Keratinocyte (primary cell): ENCODE data around the gene CCDC185. TPM values are rescaled to one million over a fixed set of nuclear protein-coding genes. Genes with fewer than 3 reads are reported as not detected.

Experiments
- DNase-seq: peaks from one replicate; pipeline ENCODE4 v3.0.0-alpha.2; 2011; ENCODE audit warnings: low read depth, missing footprints, low spot score
- FAIRE-seq: peaks from 2 replicates; lab custom pipeline; 2011; peaks lifted over from hg19 to GRCh38; lab: Jason Lieb, UNC
- H2AFZ ChIP-seq: 2 replicates; pipeline ENCODE4 v1.6.0; 2012; ENCODE audit warnings: low read length, control low read depth, inconsistent platforms; ENCODE audit not compliant: control insufficient read depth
- H3K27ac ChIP-seq: 2 replicates; pipeline ENCODE4 v1.5.1; 2011; ENCODE audit warnings: low read length; ENCODE audit not compliant: control insufficient read depth, insufficient read depth
- H3K27me3 ChIP-seq: 3 replicates; pipeline ENCODE4 v1.6.0; 2011; ENCODE audit warnings: low read length; ENCODE audit not compliant: control insufficient read depth, insufficient read depth; ENCODE audit errors: extremely low read depth
- H3K36me3 ChIP-seq, 2 experiments: 2 replicates in 1 of 2; 3 replicates in 1 of 2; pipeline ENCODE4 v1.5.1; 2011; ENCODE audit warnings: low read length in 2 of 2, mild to moderate bottlenecking in 1 of 2; ENCODE audit not compliant: control insufficient read depth in 2 of 2, insufficient read depth in 2 of 2; ENCODE audit errors: extremely low read depth in 1 of 2
- H3K4me1 ChIP-seq: 3 replicates; pipeline ENCODE4 v1.5.1; 2011; ENCODE audit warnings: low read length; ENCODE audit not compliant: control insufficient read depth, insufficient read depth; ENCODE audit errors: extremely low read depth
- H3K4me2 ChIP-seq: 3 replicates; pipeline ENCODE4 v1.6.0; 2011; ENCODE audit warnings: low read depth, low read length; ENCODE audit not compliant: control insufficient read depth, insufficient read depth; ENCODE audit errors: extremely low read depth
- H3K4me3 ChIP-seq, 3 experiments: fragments of 200-600 bp in 1 of 3; sonication (generic) in 1 of 3; 2 replicates in 2 of 3; 3 replicates in 1 of 3; pipeline ENCODE4 v1.5.1; 2011 to 2016; ENCODE audit warnings: low read length in 3 of 3, mild to moderate bottlenecking in 3 of 3, control low read depth in 2 of 3, inconsistent platforms in 1 of 3, low read depth in 1 of 3, mixed read lengths in 1 of 3, mixed run types in 1 of 3, moderate library complexity in 1 of 3; ENCODE audit not compliant: control insufficient read depth in 2 of 3, insufficient read depth in 2 of 3; ENCODE audit errors: extremely low read depth in 1 of 3
- H3K79me2 ChIP-seq: 2 replicates; pipeline ENCODE4 v1.6.0; 2012; ENCODE audit warnings: low read length; ENCODE audit not compliant: control insufficient read depth, insufficient read depth
- H3K9ac ChIP-seq: 3 replicates; pipeline ENCODE4 v1.6.0; 2011; ENCODE audit warnings: low read length; ENCODE audit not compliant: control insufficient read depth, insufficient read depth; ENCODE audit errors: extremely low read depth
- H3K9me1 ChIP-seq: 3 replicates; pipeline ENCODE4 v1.6.0; 2011; ENCODE audit warnings: low read length; ENCODE audit not compliant: control insufficient read depth, insufficient read depth; ENCODE audit errors: extremely low read depth
- H3K9me3 ChIP-seq: 2 replicates; pipeline ENCODE4 v1.5.1; 2012; ENCODE audit warnings: low read depth, low read length; ENCODE audit not compliant: control insufficient read depth
- H4K20me1 ChIP-seq: 3 replicates; pipeline ENCODE4 v1.6.0; 2011; ENCODE audit warnings: low read length; ENCODE audit not compliant: control insufficient read depth, insufficient read depth; ENCODE audit errors: extremely low read depth
- CTCF ChIP-seq, 3 experiments: IDR thresholded peaks in 1 of 3; conservative IDR thresholded peaks in 1 of 3; optimal IDR thresholded peaks in 1 of 3; 2 replicates in 2 of 3; 3 replicates in 1 of 3; pipeline versions ENCODE3 to v1.5.1; 2011; ENCODE audit warnings: low read length in 3 of 3, mild to moderate bottlenecking in 3 of 3, moderate library complexity in 2 of 3, control low read depth in 1 of 3, inconsistent platforms in 1 of 3; ENCODE audit not compliant: insufficient read depth in 2 of 3; ENCODE audit errors: extremely low read depth in 1 of 3
- EZH2 ChIP-seq: IDR thresholded peaks from one replicate; pipeline ENCODE4 v1.6.1; 2012; ENCODE audit warnings: inconsistent platforms, mild to moderate bottlenecking, low read length, moderate library complexity
- dilution Hi-C: fragments of 300-500 bp; cut with MboI; formaldehyde crosslinking; loops from one replicate; pipeline ENCODE4 v1.7.0; 2020; ENCODE audit warnings: low sequenced_read_pairs; ENCODE audit not compliant: extremely low pct_ligation_motif_present
- polyA plus RNA-seq, 5 experiments: library from polyadenylated mRNA; depleted of rRNA in 3 of 5; stranded (reverse) in 3 of 5; stranded (forward) in 1 of 5; unstranded in 1 of 5; fragments of >200 nt; gene quantifications; 1 replicate in 1 of 5; 2 replicates in 3 of 5; 3 replicates in 1 of 5; pipeline versions ENCODE4 v1.2.1 to v1.2.3, GENCODE V29; 2011 to 2012; ENCODE audit warnings: missing spikeins in 2 of 5, low read depth in 1 of 5, low replicate concordance in 1 of 5

The CCDC185 gene
- polyA plus RNA-seq, 1 donor (not counting 4 experiments of a cell fraction or from before 2014, with no cell fraction given), result not detected

- Histone ChIP-seq H3K9me1 (no peaks in the 10 kb centered on the region), H3K27ac (no peak overlapping the region), H2AFZ (no peak overlapping the region), H3K9ac (no peak overlapping the region), H4K20me1 (no peaks in the 10 kb centered on the region), H3K27me3 (no peaks in the 10 kb centered on the region), H3K4me2 (no peak overlapping the region), H3K9me3 (no peaks in the 10 kb centered on the region), H3K4me1 (no peaks in the 10 kb centered on the region), H3K79me2 (no peaks in the 10 kb centered on the region), H3K4me3 (no peak overlapping the region), H3K36me3 (no peaks in the 10 kb centered on the region)
- dilution Hi-C loops, result no loop called here
- DNase-seq (no peak), FAIRE-seq (no peak)
- TF ChIP-seq CTCF (optimal IDR thresholded peaks at IDR 0.05 in 1 of 3, IDR thresholded peaks at IDR 0.05 in 1 of 3, conservative IDR thresholded peaks at IDR 0.05 in 1 of 3; ENCODE audit: extremely low read depth in 1 of 3, insufficient read depth in 2 of 3, low read length in 3 of 3), result no peak
- TF ChIP-seq EZH2, result no peak
Measured at GRCh38 chr1:223437151-223437550, 43.9 kb downstream of the CCDC185 start.

GRCh38 chr1:223443397-223443796 lies 50.2 kb downstream of the CCDC185 start:
- Histone ChIP-seq H3K27ac (no peak overlapping the region), H3K9me1 (no peaks in the 10 kb centered on the region), H3K79me2 (no peaks in the 10 kb centered on the region), H3K9ac (no peak overlapping the region), H3K4me1 (no peaks in the 10 kb centered on the region), H3K4me3 (no peak overlapping the region), H4K20me1 (no peaks in the 10 kb centered on the region), H3K36me3 (no peaks in the 10 kb centered on the region), H3K27me3 (no peaks in the 10 kb centered on the region), H2AFZ (no peak overlapping the region), H3K9me3 (no peaks in the 10 kb centered on the region), H3K4me2 (no peak overlapping the region)
- TF ChIP-seq CTCF (optimal IDR thresholded peaks at IDR 0.05 in 1 of 3, IDR thresholded peaks at IDR 0.05 in 1 of 3, conservative IDR thresholded peaks at IDR 0.05 in 1 of 3; ENCODE audit: extremely low read depth in 1 of 3, insufficient read depth in 2 of 3, low read length in 3 of 3) (no peak), EZH2 (no peak)
- dilution Hi-C loops, result no loop called here
- FAIRE-seq (no peak), DNase-seq (no peak)
